Endodermal cell (in vitro differentiated cells): Measurements from ENCODE around the gene FMO3. TPM values are rescaled to one million over a fixed set of nuclear protein-coding genes. Genes with fewer than 3 reads are reported as not detected.

Experiments used
- DNase-seq: peaks from one replicate; pipeline ENCODE4 v3.0.0-alpha.2; 2017
- H3K27ac ChIP-seq: 2 replicates; pipeline ENCODE4 v1.5.1; 2013; ENCODE audit warnings: mild to moderate bottlenecking, low read depth, low read length, moderate library complexity
- H3K27me3 ChIP-seq: 2 replicates; pipeline ENCODE4 v1.6.1; 2013; ENCODE audit warnings: mild to moderate bottlenecking, low read length, moderate library complexity; ENCODE audit not compliant: insufficient read depth, control insufficient read depth, poor library complexity, severe bottlenecking
- H3K36me3 ChIP-seq: 2 replicates; pipeline ENCODE4 v1.7.0; 2013; ENCODE audit warnings: mild to moderate bottlenecking, low read length, moderate library complexity; ENCODE audit not compliant: control insufficient read depth, insufficient read depth
- H3K4me1 ChIP-seq: one replicate; pipeline ENCODE4 v1.7.0; 2013; ENCODE audit warnings: low read length; ENCODE audit not compliant: control insufficient read depth, insufficient read depth
- H3K4me3 ChIP-seq: 2 replicates; pipeline ENCODE4 v1.5.1; 2013; ENCODE audit warnings: mild to moderate bottlenecking, low read length, moderate library complexity
- H3K9ac ChIP-seq: 2 replicates; pipeline ENCODE4 v1.6.1; 2013; ENCODE audit warnings: mild to moderate bottlenecking, low read length, moderate library complexity; ENCODE audit not compliant: poor library complexity, severe bottlenecking; ENCODE audit errors: extremely low read depth
- H3K9me3 ChIP-seq: 2 replicates; pipeline ENCODE4 v1.6.1; 2013; ENCODE audit warnings: mild to moderate bottlenecking, low read length, moderate library complexity; ENCODE audit not compliant: control insufficient read depth
- H3K27ac Mint-ChIP-seq: 2 replicates; pipeline ENCODE4 v1.8.0; 2020; ENCODE audit warnings: mixed read lengths
- H3K27me3 Mint-ChIP-seq: 2 replicates; pipeline ENCODE4 v1.8.0; 2021; ENCODE audit warnings: mild to moderate bottlenecking, mixed read lengths; ENCODE audit not compliant: insufficient read depth
- H3K36me3 Mint-ChIP-seq: 2 replicates; pipeline ENCODE4 v1.8.0; 2020; ENCODE audit warnings: low read depth, mixed read lengths
- H3K4me1 Mint-ChIP-seq: 2 replicates; pipeline ENCODE4 v1.8.0; 2020; ENCODE audit warnings: mixed read lengths
- H3K4me3 Mint-ChIP-seq: 2 replicates; pipeline ENCODE4 v1.8.0; 2020; ENCODE audit warnings: mild to moderate bottlenecking, moderate library complexity, mixed read lengths
- H3K9me3 Mint-ChIP-seq: 2 replicates; pipeline ENCODE4 v1.8.0; 2020; ENCODE audit warnings: mild to moderate bottlenecking, mixed read lengths
- WGBS, 2 experiments: methylation state at CpG; one replicate each; pipeline versions ENCODE4 v1.1.5 to v1.1.7; 2013; ENCODE audit warnings: missing lambda C conversion rate in 2 of 2, mixed read lengths in 1 of 2; ENCODE audit not compliant: insufficient coverage in 1 of 2, insufficient read length in 1 of 2; 5-methylcytosine and 5-hydroxymethylcytosine counted together
- microRNA-seq: library from miRNA; unstranded; fragments of <30 nt; microRNA quantifications from one replicate; pipeline ENCODE4 v1.2.0, GENCODE V29; 2020; ENCODE audit warnings: borderline microRNAs expressed
- total RNA-seq, 2 donors: library from RNA; stranded (reverse); fragmentation: NEBNext Ultra II Directional in 1 of 2; extraction: Animal tissue kit (Norgen Biotek cat#: 25700) in 1 of 2; gene quantifications; 2 replicates in 1 of 2; 3 replicates in 1 of 2; pipeline ENCODE4 v1.2.1, GENCODE V29; 2021
- TF ChIP-seq, protein P1 (sequence below): fragments of 200-600 bp; sonication (generic); conservative IDR thresholded peaks from 2 replicates; pipeline ENCODE4 v1.5.0; 2021; ENCODE audit warnings: antibody characterized with exemption, mild to moderate bottlenecking

The FMO3 gene
- total RNA-seq, 2 donors from 2014 or later: not detected

DNA sequence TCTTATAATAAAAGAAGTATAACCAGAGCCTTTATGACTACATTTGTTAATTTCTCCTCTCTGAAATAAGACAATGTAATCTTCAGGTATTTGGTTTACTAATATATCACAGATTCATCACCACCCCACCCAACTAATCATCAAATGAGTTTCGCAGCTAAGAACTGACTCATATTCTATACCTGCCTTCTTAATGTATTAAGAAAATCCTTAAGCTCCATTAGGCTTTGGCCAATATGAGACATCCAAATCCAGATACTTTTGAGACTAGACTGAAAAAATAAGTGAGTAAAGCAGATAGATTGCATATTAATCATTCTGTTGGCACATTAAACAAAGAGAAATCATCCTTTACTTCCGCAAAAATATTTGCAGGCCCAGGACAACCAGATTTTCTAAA, 75.7 kb downstream of the FMO3 start:
- no peak for DNase-seq
- Mint-ChIP-seq H3K27ac (no peak overlapping the region), H3K27me3 (no peaks in the 10 kb centered on the region), H3K4me3 (no peak overlapping the region), H3K9me3 (no peaks in the 10 kb centered on the region), H3K36me3 (no peaks in the 10 kb centered on the region), H3K4me1 (peaks cover 5% of the 10 kb centered on the region)
- no peaks in the 10 kb centered on the region for H3K4me1 ChIP-seq
- H3K27ac ChIP-seq: no peak overlapping the region
- no peaks in the 10 kb centered on the region for H3K9me3 ChIP-seq
- H3K27me3 ChIP-seq: no peaks in the 10 kb centered on the region
- no peak overlapping the region for H3K9ac ChIP-seq
- 100% methylated on average over 2 of the region's 2 CpGs; no CpG with 5 or more reads in 1 of the 2 experiments for WGBS, 2 experiments
- TF ChIP-seq, protein P1, sequence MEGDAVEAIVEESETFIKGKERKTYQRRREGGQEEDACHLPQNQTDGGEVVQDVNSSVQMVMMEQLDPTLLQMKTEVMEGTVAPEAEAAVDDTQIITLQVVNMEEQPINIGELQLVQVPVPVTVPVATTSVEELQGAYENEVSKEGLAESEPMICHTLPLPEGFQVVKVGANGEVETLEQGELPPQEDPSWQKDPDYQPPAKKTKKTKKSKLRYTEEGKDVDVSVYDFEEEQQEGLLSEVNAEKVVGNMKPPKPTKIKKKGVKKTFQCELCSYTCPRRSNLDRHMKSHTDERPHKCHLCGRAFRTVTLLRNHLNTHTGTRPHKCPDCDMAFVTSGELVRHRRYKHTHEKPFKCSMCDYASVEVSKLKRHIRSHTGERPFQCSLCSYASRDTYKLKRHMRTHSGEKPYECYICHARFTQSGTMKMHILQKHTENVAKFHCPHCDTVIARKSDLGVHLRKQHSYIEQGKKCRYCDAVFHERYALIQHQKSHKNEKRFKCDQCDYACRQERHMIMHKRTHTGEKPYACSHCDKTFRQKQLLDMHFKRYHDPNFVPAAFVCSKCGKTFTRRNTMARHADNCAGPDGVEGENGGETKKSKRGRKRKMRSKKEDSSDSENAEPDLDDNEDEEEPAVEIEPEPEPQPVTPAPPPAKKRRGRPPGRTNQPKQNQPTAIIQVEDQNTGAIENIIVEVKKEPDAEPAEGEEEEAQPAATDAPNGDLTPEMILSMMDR: no peak
- no peak overlapping the region for H3K4me3 ChIP-seq
- no peaks in the 10 kb centered on the region for H3K36me3 ChIP-seq

Small RNA genes lying within 50 kb of the gene (microRNA-seq; reads per million reads assigned to microRNA genes)
- gene MIR1295A (not detected), gene MIR1295B (not detected)

Other genes starting within 250 kb of the FMO3 start
- gene MROH9, start 155.4 kb upstream of the FMO3 start, total RNA-seq: not detected
- gene FMO2, start 94.4 kb downstream of the FMO3 start, total RNA-seq: not detected
- not detected for gene FMO1, start 157.6 kb downstream of the FMO3 start, total RNA-seq
- 1 to 10 TPM; 2.5 to 3.5 TPM for gene FMO4, start 223.3 kb downstream of the FMO3 start, total RNA-seq